Nephron (organoid): ENCODE measurements around the gene TCF7.

Source experiments
- H3K27ac Mint-ChIP-seq, 3 experiments: 2 replicates each; pipeline ENCODE4 v1.8.0; 2020; ENCODE audit warnings: mixed read lengths in 3 of 3, mild to moderate bottlenecking in 2 of 3, moderate library complexity in 1 of 3
- H3K27me3 Mint-ChIP-seq: 2 replicates; pipeline ENCODE4 v1.8.0; 2021; ENCODE audit warnings: low read depth, mild to moderate bottlenecking, moderate library complexity, mixed read lengths
- H3K36me3 Mint-ChIP-seq: 2 replicates; pipeline ENCODE4 v1.8.0; 2020; ENCODE audit warnings: low read depth, mixed read lengths
- H3K4me1 Mint-ChIP-seq: 2 replicates; pipeline ENCODE4 v1.8.0; 2020; ENCODE audit warnings: mixed read lengths
- H3K4me3 Mint-ChIP-seq, 3 experiments: 2 replicates each; pipeline ENCODE4 v1.8.0; 2020; ENCODE audit warnings: mild to moderate bottlenecking in 3 of 3, mixed read lengths in 3 of 3, moderate library complexity in 2 of 3
- H3K9me3 Mint-ChIP-seq: 2 replicates; pipeline ENCODE4 v1.8.0; 2020; ENCODE audit warnings: mixed read lengths
- CTCF ChIP-seq, 3 experiments: fragments of 200-600 bp; sonication (generic); IDR thresholded peaks; one replicate each; pipeline ENCODE4 v1.5.0; 2021; ENCODE audit warnings: antibody characterized with exemption in 3 of 3; ENCODE audit not compliant: unreplicated experiment in 3 of 3

Gene TCF7

GRCh38 chr5:134189031-134189430 lies 74.5 kb downstream of the TCF7 start:
- H3K27ac Mint-ChIP-seq, result no peak overlapping the region
- no peaks in the 10 kb centered on the region for H3K4me1 Mint-ChIP-seq

GRCh38 chr5:134195666-134196065 lies 81.2 kb downstream of the TCF7 start:
- H3K27ac Mint-ChIP-seq, result no peak overlapping the region
- H3K4me3 Mint-ChIP-seq, result no peak overlapping the region
- no peak for TF ChIP-seq CTCF (IDR thresholded peaks at IDR 0.05; ENCODE audit: unreplicated experiment in 3 of 3)
- H3K36me3 Mint-ChIP-seq, result peaks cover 58% of the 10 kb centered on the region
- H3K9me3 Mint-ChIP-seq, result no peaks in the 10 kb centered on the region
- no peaks in the 10 kb centered on the region for H3K4me1 Mint-ChIP-seq
- H3K27me3 Mint-ChIP-seq, result no peaks in the 10 kb centered on the region

More at GRCh38 chr5:134189031-134189430, 74.5 kb downstream of the TCF7 start:
- H3K36me3 Mint-ChIP-seq, result peaks cover 4% of the 10 kb centered on the region
- H3K4me3 Mint-ChIP-seq, result no peak overlapping the region
- no peaks in the 10 kb centered on the region for H3K27me3 Mint-ChIP-seq
- TF ChIP-seq CTCF (IDR thresholded peaks at IDR 0.05; ENCODE audit: unreplicated experiment in 3 of 3), result no peak
- no peaks in the 10 kb centered on the region for H3K9me3 Mint-ChIP-seq
